ENCODE data around the gene NTSR1.

DNA sequence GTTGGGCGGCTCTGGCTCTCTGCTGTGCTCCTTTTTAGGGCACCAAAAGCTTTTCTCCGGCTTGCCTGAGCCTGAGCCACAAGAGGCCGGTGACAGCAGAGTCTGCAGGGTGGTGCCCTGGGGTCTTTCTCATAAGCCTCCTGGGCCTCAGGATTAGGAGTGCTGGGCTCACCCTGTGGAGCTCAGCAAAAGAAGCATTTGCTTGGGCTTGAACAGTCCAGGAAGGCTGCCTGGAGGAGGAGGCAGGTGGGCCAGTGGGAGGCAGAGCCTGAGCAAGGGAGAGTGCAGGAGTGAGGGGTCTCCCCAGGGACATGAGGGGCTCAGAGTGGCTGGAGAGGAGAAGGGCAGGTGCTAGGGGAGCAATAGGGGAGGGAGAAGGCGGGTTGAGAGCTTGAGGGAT, 54.8 kb downstream of the NTSR1 start:
- TF ChIP-seq, protein P1, sequence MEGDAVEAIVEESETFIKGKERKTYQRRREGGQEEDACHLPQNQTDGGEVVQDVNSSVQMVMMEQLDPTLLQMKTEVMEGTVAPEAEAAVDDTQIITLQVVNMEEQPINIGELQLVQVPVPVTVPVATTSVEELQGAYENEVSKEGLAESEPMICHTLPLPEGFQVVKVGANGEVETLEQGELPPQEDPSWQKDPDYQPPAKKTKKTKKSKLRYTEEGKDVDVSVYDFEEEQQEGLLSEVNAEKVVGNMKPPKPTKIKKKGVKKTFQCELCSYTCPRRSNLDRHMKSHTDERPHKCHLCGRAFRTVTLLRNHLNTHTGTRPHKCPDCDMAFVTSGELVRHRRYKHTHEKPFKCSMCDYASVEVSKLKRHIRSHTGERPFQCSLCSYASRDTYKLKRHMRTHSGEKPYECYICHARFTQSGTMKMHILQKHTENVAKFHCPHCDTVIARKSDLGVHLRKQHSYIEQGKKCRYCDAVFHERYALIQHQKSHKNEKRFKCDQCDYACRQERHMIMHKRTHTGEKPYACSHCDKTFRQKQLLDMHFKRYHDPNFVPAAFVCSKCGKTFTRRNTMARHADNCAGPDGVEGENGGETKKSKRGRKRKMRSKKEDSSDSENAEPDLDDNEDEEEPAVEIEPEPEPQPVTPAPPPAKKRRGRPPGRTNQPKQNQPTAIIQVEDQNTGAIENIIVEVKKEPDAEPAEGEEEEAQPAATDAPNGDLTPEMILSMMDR (IDR thresholded peaks at IDR 0.05), result no peak
- no peak for TF ChIP-seq POLR2A (IDR thresholded peaks at IDR 0.05)

All from ovary (tissue), 3 donors.